GM19351 (cell line): ENCODE data around the gene PATL1.
A peak's percentile ranks its signal among the peaks of the same experiment; 100 is the strongest.

Source experiments
- ATAC-seq: cut with Tn5 transposase; IDR thresholded peaks from one replicate; pipeline ENCODE4 v1.9.1; 2021; ENCODE audit warnings: mild to moderate bottlenecking, moderate library complexity; ENCODE audit not compliant: unreplicated experiment

The PATL1 gene

DNA sequence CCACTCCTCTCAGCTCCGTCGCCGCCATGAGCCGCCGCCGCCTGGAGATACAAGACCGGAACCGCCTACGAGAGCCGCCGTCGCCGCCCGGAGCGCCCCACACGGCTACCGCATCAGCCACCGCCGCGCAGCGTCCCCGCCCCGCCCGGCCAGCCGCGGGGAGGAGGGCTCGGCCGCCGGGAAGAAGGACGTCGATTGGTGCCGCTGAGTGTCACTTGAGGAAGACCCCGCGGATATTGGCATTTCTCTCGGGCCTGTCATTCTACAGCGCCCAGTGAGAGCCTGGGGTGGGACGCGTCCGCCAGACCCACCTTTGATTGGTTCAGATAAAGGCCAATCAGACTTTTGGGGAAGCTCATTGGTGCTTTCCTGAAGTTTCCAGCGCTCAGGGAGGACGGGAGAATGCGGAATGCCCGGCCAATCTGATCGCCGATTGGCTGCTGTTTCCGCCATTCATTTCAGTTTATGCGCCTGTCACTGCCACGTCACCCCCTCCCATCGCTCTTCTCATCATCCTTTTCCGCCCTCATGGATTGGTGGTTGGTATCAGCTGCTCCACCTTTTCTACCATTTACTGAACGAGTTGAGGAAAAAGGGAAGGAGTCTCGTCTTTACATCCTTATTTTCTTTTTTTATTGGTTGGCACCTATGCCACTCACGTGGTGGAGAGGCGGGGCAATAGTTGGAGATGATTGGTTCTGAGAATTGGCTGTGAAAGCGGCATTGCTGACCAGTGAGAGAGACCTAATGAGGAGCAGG is 53.0 kb downstream of the PATL1 start, which contains the start of gene OSBP:
OSBP (minus strand) TSS at position 138 of the 759 bp plus-strand sequence; CDS start at position 28, 110 bp downstream.
- ATAC-seq, result peak; percentile 81

DNA sequence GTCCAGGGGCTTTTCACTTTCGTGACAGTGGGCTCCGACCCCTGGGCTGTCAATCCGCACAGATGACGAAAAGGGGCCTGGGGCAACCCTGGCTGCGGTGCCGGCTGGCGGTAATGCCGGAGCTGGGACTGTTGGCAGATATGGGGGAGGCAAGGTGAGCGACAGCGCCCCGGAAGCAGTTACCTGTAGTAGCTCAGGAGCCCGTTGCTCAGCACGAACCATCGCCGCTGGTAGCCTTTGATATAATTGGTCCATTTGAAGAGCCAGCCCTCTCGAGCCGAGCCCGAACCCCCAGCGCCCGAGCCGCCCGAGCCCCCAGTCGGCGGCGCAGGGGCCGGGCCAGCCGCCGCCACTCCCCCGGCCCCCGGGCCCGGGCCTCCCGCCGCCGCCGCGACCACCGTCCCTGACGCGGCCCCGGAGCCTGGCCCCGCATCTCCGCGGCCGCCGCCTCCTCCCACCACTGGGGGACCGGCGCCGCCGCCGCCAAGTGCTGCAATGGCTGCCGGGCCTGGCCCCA is 53.7 kb downstream of the PATL1 start:
- peak; percentile 20 for ATAC-seq

DNA sequence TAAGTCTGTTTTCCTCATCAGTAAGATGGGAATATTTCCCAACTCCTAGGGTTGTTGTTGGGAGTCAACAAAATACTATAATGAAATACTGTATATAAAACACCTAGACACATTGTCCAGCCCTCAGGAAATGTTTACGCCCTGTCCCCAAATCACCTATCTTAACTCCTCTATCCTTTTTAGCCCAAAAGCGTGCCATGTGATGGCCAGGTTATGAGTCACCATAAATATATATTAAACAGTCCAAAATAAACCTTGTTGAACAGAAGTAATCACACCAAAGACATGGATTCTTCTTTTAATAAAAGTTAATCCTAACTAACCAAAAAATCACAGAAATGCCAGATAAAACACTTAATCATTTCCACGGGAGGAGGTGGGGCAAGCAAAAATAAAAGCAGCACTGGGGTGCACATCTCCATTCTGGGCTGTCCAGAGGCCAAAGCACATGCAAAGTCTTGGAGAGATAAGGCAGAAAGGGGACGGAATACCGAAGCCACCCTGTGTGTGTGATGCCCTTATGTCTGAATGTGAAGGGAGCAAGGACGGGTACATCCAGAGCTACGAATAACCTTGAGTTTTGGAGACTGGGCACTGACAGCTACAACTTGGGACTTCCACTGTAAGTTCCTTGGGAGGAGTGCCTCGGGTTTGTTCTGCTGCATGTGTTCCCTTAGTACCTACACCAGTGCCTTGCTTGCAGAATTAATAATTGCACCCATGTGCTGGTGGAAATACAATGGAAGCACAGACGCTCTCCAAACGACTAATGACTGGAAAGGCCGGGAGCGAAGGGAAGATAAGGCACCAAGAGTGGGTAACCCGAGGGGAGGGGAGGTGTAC is 54.3 kb downstream of the PATL1 start:
- no peak for ATAC-seq

DNA sequence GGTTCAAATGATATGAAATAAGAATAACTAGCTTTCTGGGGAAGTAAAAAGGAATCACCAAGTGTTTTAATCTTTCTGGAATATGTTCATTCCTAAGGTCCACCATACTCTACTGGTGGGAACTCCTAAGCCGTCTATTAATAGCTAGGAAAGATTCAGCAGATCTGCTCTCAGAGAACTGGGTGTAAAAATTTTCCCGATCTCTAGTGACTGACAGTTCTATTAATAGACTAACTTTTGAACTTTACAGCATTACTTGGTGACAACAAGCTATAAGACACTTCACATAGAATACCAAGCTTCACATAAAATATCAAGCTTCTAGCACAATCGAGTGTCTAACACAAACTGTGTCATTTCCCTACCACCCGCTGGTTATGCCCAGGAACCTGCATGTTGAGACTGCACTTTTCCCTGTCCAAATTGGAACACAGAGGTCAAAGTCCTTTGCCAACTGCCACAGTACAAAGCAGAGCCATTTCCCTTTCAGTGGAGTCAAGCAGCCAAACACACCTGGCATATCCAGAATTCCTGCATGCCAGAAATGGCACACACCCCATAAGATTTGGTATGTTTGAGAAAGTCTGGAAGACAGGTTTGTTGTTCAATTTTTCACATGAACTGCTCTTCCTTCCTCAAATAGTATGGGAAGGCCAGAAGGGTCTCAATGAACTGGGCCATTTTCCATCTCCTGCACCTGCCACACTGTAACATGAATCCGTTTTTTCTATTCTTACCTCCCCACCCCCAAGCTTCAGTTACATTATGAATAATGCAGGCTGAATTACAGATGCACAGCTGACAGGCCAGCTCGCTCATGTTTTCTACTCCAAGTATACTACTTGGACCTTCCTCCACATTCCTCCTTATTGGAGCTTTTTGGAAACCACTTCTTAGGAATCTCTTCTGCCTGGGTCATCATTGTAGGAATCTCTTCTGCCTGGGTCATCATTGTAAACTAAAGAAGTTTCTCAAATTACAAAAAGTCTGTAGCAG is 57.0 kb downstream of the PATL1 start:
- no peak for ATAC-seq

DNA sequence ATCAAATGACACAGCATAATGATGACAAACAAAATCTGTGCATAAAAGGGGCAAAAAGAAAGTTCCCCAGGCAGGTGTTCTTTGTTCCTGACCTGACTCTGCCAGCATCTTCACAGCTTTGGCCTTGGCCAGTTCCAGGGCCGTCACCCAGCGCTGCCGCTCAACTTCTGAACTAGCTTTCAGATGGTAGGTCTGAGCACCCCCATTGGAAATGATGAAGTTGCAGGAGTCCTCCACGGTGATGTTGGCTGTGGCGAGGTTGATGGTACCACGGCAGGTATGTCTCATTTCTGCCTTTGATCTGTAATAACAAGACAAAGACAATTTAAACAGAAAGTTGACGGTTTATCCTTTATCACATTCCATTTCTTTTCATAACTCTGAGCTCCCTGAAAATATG is 58.5 kb downstream of the PATL1 start:
- ATAC-seq, result no peak

DNA sequence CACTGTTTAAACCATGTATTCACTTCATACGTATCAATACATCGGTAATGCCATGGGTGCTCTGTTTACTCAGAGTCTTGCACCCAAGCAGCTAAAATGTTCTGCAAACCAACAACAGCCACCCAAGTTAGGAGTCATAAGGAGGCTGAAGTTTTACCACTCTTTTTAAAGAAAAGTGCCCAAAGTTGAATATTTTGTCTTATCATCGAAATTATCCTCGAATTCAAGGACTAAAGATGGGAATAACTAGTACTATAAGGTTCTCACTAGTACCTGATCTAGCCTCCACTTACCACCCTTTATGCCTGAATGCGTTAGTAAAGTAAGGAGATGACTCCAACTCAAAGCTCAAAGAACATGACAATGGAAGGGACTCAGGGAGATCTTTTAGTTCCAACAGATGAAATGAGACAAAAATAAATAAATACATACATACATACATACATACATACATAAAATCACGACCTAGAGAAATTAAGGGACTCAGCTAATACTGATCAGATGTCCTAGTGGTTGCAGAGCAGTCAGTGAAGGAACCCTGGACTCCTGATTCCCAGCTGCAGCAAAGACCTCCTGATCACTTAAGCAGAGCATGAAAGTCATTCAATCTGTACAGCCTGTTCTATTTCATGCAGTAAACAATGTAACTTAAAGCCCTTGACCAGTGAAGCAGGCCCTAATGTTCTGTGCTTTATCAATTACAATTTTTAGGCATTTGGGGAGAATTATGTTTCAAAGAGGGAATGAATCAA is 61.0 kb downstream of the PATL1 start:
- ATAC-seq, result no peak

DNA sequence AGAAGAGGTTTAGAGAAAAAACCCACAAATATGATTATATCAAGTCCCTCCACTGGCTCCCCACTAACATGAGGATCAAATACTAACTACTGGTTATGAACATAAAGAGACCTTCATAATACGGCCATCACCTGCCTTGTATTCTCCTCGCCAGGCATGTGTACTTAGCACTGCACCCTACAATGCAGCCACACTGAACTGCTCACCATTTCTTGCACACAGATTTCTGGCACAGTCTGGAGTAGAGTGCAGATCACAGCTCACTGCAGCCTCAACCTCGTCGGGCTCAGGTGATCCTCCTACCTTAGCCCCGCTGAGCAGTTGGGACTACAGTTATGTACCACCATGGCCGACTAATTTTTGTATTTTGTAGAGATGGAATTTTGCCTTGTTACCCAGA is 66.4 kb downstream of the PATL1 start:
- ATAC-seq, result no peak

DNA sequence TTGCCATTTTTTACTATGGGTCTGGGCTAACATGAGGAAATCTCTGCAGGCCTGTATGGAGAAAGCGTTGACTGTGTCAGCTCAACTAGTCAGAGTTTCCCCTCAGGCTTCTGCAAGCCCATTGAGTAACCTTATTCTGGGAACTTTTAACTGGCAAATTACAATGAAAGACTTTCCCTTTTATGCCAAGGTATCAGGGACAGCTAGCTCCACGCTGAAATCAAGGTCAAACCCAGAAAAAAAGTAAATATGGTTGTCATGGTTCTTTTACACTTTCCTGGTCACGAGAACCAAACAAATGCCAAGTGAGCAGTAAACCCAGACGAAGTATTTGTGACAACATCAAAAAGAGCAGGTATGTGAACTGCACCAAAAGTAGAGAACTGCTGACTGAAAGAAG is 67.0 kb downstream of the PATL1 start:
- no peak for ATAC-seq

DNA sequence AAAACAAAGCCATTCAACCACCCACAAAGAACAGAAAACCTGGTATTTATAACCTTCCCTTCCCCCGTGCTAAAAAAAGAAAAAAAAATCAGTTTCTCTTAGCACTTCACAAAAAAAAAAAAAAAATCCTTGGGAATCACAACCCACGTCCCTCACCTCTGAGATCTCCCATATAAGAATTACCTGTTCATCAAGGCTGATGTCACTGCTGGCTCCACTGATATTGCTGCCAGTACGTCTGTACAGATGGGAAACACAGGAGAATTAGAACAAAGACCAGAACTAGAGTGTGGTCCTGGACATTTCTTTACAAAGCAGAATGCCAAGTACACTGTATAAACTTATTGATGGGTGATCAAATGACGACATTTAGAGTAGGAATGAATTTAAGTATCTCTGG is 68.2 kb downstream of the PATL1 start:
- no peak for ATAC-seq

DNA sequence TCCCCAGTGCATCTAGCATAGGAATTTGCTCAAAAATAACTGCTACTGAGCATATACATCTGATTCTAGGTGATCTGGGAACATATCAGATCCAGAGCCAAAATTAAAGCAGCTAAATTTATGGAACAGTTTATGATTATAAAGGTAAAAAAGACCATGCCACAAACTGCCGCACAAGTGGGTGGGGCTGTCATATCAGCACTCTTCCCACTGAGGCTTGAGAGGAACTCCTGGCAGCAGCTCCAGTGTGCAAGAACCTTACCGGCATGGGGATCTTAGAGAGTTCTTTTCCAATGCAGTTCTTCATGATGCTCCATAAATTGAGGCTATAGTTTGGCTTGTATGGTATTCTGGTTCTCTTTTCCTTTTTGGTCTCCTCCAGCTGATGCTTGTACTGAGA is 68.6 kb downstream of the PATL1 start:
- no peak for ATAC-seq

DNA sequence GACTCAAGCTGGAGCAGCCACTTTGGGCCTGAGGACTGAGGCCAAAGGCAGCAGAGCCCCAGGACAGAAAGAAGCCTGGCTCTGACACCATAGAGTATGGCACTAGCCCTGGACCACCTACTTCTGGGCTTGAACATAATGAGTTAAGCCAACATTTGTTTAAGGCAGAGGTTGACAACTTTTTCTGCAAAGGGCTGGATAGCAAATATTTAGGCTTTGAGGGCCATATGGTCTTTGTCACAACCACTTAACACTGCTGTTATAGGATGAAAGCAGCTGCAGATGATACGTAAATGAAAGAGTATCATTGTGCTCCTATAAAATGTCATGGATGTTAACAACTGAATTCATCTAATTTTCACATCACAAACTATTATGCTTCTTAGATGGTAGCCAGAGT is 69.9 kb downstream of the PATL1 start:
- ATAC-seq, result no peak
